COLO829 (cell line): ENCODE measurements around the gene CACNA1E.

Experiments
- DNase-seq: peaks from one replicate; pipeline ENCODE4 v3.0.0; 2012; ENCODE audit warnings: low spot score

The CACNA1E gene

GRCh38 chr1:181587870-181588438, 104.6 kb downstream of the CACNA1E start:
- peak; percentile 37 for DNase-seq

GRCh38 chr1:181588631-181589030, 105.3 kb downstream of the CACNA1E start:
- no peak for DNase-seq

- DNase-seq = no peak
Observed at GRCh38 chr1:181592255-181592859, 109.0 kb downstream of the CACNA1E start.

- no peak for DNase-seq
Observed at GRCh38 chr1:181593042-181593441, 109.7 kb downstream of the CACNA1E start.

GRCh38 chr1:181594553-181594952, 111.2 kb downstream of the CACNA1E start:
- DNase-seq = no peak

- DNase-seq = no peak
Observed at GRCh38 chr1:181595234-181595633, 111.9 kb downstream of the CACNA1E start.

- no peak for DNase-seq
Observed at GRCh38 chr1:181601186-181601950, 118.1 kb downstream of the CACNA1E start.

GRCh38 chr1:181603735-181604410, 120.6 kb downstream of the CACNA1E start:
- no peak for DNase-seq

GRCh38 chr1:181604482-181605249, 121.3 kb downstream of the CACNA1E start:
- DNase-seq = no peak

- no peak for DNase-seq
Observed at GRCh38 chr1:181607524-181607923, 124.2 kb downstream of the CACNA1E start.

GRCh38 chr1:181608386-181608785, 125.1 kb downstream of the CACNA1E start:
- DNase-seq = no peak

GRCh38 chr1:181608948-181609347, 125.6 kb downstream of the CACNA1E start:
- no peak for DNase-seq

GRCh38 chr1:181612100-181612499, 128.8 kb downstream of the CACNA1E start:
- no peak for DNase-seq

- DNase-seq = no peak
Observed at GRCh38 chr1:181618559-181618958, 135.2 kb downstream of the CACNA1E start.

GRCh38 chr1:181620183-181620582, 136.9 kb downstream of the CACNA1E start:
- DNase-seq = no peak

- DNase-seq = no peak
Observed at GRCh38 chr1:181623850-181624249, 140.5 kb downstream of the CACNA1E start.

- no peak for DNase-seq
Observed at GRCh38 chr1:181626279-181626938, 143.1 kb downstream of the CACNA1E start.

- DNase-seq = no peak
Observed at GRCh38 chr1:181630398-181630797, 147.1 kb downstream of the CACNA1E start.

- DNase-seq = no peak
Observed at GRCh38 chr1:181630838-181631237, 147.5 kb downstream of the CACNA1E start.

- DNase-seq = no peak
Observed at GRCh38 chr1:181632492-181632891, 149.2 kb downstream of the CACNA1E start.

GRCh38 chr1:181632960-181633359, 149.6 kb downstream of the CACNA1E start:
- no peak for DNase-seq
